Memory B cell (primary cell): Measurements from ENCODE around the gene GPD1L.

Source experiments
- ATAC-seq: fragments of 150-1000 bp; cut with Tn5 transposase; 2 replicates; pipeline ENCODE4 v1.10.0; 2021; ENCODE audit warnings: low read depth, mild to moderate bottlenecking, moderate library complexity
- DNase-seq, 2 donors: peaks; one replicate each; pipeline ENCODE4 v3.0.0; 2022; ENCODE audit warnings: low spot score in 2 of 2
- H3K27ac Mint-ChIP-seq: one replicate; pipeline ENCODE4 v1.8.0; 2022; ENCODE audit warnings: mild to moderate bottlenecking, moderate library complexity, mixed read lengths
- H3K27me3 Mint-ChIP-seq: one replicate; pipeline ENCODE4 v1.8.0; 2022; ENCODE audit warnings: mixed read lengths
- H3K36me3 Mint-ChIP-seq: one replicate; pipeline ENCODE4 v1.8.0; 2022; ENCODE audit warnings: mild to moderate bottlenecking, mixed read lengths
- H3K4me1 Mint-ChIP-seq: one replicate; pipeline ENCODE4 v1.8.0; 2022; ENCODE audit warnings: mixed read lengths
- H3K4me3 Mint-ChIP-seq: one replicate; pipeline ENCODE4 v1.8.0; 2022; ENCODE audit warnings: mild to moderate bottlenecking, moderate library complexity, mixed read lengths
- H3K9me3 Mint-ChIP-seq: one replicate; pipeline ENCODE4 v1.8.0; 2022; ENCODE audit warnings: mixed read lengths

Gene GPD1L

GRCh38 chr3:32160706-32161214, 54.3 kb downstream of the GPD1L start:
- ATAC-seq (no peak), DNase-seq (no peak)
- no peak overlapping the region for H3K27ac Mint-ChIP-seq
- no peak overlapping the region for H3K4me3 Mint-ChIP-seq
- no peaks in the 10 kb centered on the region for H3K9me3 Mint-ChIP-seq
- H3K36me3 Mint-ChIP-seq, result peaks cover 13% of the 10 kb centered on the region
- H3K4me1 Mint-ChIP-seq, result no peaks in the 10 kb centered on the region
- no peaks in the 10 kb centered on the region for H3K27me3 Mint-ChIP-seq

- no peak overlapping the region for H3K27ac Mint-ChIP-seq
- no peak for ATAC-seq
- no peaks in the 10 kb centered on the region for H3K27me3 Mint-ChIP-seq
- no peak for DNase-seq
- no peaks in the 10 kb centered on the region for H3K4me1 Mint-ChIP-seq
- peaks cover 22% of the 10 kb centered on the region for H3K36me3 Mint-ChIP-seq
- no peaks in the 10 kb centered on the region for H3K9me3 Mint-ChIP-seq
- no peak overlapping the region for H3K4me3 Mint-ChIP-seq
Observed at GRCh38 chr3:32165442-32165841, 59.0 kb downstream of the GPD1L start.

DNA sequence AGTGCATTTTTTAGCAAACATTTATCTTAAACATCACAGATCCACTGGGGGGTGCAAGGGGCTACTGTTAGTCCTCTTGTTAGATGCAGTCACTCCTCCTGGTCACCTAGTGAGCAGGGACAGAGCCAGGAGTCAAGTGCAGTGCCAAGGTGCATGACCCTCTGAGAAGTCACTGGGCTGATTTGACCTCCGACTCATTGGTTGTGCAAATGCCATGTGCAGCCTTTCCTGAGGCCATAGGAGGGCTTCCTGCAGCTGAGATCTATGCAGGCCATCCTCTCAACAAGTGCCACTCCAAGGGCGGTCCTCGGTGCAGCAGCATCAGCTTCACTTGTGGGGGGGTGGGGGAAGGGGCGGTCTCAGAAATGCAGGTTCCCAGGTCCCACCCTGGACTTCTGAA, 60.2 kb downstream of the GPD1L start:
- Mint-ChIP-seq H3K9me3 (peaks cover 3% of the 10 kb centered on the region), H3K4me3 (no peak overlapping the region), H3K4me1 (no peaks in the 10 kb centered on the region), H3K27me3 (no peaks in the 10 kb centered on the region), H3K27ac (no peak overlapping the region), H3K36me3 (peaks cover 22% of the 10 kb centered on the region)
- ATAC-seq (no peak), DNase-seq (no peak)

DNA sequence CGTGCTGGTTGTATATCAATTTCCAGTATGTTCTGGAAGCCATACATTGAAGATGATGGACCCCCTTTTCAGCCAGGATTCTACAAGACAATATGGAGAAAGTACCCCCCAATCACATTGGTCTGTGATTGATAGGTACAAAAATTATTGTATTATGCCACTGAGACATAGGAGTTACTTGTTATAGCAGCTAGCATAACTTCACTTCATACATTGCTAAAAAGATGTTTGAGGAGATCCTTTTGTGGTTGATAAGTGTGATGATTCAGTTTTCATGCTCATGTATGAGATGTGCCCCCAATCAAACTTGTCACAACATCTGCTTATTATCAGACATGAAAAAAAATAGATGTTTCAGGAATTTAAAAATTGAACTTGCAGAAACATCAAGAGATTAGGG, 66.0 kb downstream of the GPD1L start:
- Mint-ChIP-seq H3K27me3 (peaks cover 4% of the 10 kb centered on the region), H3K36me3 (peaks cover 18% of the 10 kb centered on the region), H3K27ac (no peak overlapping the region), H3K4me3 (no peak overlapping the region), H3K9me3 (peaks cover 7% of the 10 kb centered on the region), H3K4me1 (peaks cover 4% of the 10 kb centered on the region)
- ATAC-seq (no peak), DNase-seq (no peak)

DNA sequence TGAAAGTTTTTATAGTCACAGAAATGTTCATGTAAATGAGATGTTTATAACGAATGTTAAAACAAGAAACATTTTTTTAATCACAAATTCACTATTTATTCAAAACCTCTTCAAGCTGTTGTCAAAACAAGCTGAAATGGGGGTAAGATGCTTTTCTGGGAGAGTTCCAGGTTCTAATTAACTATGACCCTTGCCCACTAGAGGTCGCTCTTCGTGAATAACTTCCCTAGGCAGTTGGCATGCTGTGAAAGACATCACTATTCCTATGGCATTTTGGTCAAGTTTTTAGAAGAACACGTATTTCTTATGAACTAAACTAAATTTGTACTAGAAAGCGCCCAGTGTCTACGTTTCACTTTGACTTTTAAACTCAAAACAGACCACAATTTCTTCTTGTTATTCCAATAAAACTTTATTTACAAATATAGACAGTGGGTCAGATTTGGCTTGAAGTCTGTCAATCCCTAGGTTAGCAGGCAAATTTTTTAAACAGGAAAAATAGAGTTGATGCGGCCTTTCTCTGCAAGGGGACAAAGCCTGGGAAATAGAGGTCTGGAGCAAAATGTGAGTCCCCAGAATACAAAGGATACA, 69.3 kb downstream of the GPD1L start:
- no peak overlapping the region for H3K27ac Mint-ChIP-seq
- peaks cover 9% of the 10 kb centered on the region for H3K4me1 Mint-ChIP-seq
- ATAC-seq (peak; percentile 58), DNase-seq (peak; percentile 44 to 50)
- peaks cover 7% of the 10 kb centered on the region for H3K9me3 Mint-ChIP-seq
- peaks cover 5% of the 10 kb centered on the region for H3K27me3 Mint-ChIP-seq
- H3K36me3 Mint-ChIP-seq, result peaks cover 9% of the 10 kb centered on the region
- no peak overlapping the region for H3K4me3 Mint-ChIP-seq

DNA sequence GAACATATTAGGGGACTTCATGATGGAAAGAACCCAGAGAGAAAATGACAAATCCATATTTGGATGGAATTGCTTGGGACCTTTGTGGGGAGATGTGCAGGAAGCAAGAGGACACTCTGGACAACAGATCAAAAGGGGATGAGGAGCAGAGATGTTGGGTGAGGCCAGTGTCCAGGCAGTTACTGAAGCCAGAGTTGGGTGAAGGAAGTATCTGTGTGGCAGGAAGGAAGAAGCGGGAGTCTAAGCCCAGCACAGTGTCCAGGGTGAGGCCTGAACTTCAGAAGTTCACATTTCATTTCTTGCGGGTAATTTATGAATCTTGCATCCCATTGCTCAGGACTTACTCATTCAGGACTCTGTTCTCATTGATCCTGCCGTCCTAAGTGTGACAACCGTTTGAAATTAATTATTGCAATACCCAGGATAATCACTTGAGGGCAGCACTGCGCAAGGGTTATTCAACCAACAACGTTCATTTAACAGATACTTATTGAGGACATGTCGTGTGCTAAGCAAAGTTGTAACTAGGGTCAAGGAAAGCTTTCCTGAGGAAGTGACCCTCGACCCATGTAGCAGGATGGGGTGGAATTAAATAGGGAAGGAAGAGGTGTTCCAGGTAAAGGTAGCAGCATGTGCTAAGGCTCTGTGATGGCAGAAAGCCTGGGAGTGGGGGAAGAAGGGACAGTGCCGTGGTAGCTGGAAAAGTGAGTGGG, 70.7 kb downstream of the GPD1L start:
- Mint-ChIP-seq H3K27ac (no peak overlapping the region), H3K4me3 (peak overlapping the region; percentile 32), H3K36me3 (peaks cover 4% of the 10 kb centered on the region), H3K4me1 (peaks cover 11% of the 10 kb centered on the region), H3K27me3 (peaks cover 5% of the 10 kb centered on the region), H3K9me3 (peaks cover 2% of the 10 kb centered on the region)
- DNase-seq (peak; percentile 64 to 71), ATAC-seq (peak; percentile 54)

DNA sequence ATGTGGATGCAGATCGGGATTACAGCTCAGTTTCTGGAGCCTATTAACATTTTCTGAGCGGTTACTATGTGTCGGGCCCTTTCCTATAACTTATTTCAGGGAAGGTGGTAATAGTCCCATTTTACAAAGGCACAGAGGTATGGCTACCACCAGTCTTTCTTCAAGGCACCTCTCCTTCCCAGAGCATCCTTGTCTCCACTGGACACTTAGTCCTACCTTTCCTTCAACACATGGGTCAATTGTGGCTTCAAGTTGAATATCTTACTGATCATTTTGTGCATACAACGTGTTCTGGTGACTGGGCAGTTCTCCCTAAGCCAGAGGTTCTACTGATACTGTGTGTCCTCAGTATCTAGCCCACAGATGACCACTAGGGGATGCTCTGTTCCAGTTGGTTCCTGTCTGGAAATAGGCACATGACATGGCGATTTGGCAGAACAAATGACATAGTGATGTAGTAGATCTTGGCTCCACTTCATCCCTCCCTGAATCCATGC, 71.3 kb downstream of the GPD1L start:
- peak; percentile 19 to 30 for DNase-seq
- H3K36me3 Mint-ChIP-seq, result peaks cover 2% of the 10 kb centered on the region
- ATAC-seq, result peak; percentile 66
- H3K27me3 Mint-ChIP-seq, result peaks cover 5% of the 10 kb centered on the region
- no peak overlapping the region for H3K27ac Mint-ChIP-seq
- H3K9me3 Mint-ChIP-seq, result no peaks in the 10 kb centered on the region
- no peak overlapping the region for H3K4me3 Mint-ChIP-seq
- peaks cover 11% of the 10 kb centered on the region for H3K4me1 Mint-ChIP-seq

DNA sequence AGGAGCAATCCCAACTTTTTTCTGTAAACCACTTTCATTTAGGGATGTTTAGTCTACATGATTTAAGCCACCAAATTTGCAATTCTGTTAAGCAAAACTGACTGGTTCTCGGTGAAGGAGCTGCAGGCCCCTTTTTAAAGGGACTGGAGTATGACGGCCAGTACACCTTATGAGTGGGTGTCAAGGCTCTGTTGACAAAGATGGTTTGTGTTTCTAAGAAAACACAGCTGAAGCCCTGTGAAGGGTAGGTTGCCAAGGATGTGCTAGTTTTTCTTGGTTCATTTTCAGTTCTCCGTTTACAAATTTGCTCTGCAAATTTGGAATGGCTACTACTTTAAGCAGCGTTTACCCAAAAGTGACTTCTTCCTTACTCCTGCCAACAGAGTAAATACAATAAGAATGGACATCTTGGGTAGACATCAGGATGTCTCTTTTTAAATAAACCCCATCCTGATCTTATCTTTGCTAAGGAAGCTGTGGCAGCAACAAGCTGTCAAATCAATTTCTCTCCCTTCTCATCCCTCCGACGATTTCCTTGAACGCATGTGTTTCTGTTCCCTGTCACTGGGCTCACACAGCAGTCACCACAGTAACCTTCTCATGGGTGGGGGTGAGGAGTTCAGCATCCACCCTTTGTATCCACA, 73.8 kb downstream of the GPD1L start:
- Mint-ChIP-seq H3K27me3 (peaks cover 5% of the 10 kb centered on the region), H3K27ac (no peak overlapping the region), H3K4me3 (no peak overlapping the region), H3K36me3 (no peaks in the 10 kb centered on the region), H3K9me3 (no peaks in the 10 kb centered on the region), H3K4me1 (peaks cover 11% of the 10 kb centered on the region)
- no peak for ATAC-seq
- DNase-seq, result no peak

DNA sequence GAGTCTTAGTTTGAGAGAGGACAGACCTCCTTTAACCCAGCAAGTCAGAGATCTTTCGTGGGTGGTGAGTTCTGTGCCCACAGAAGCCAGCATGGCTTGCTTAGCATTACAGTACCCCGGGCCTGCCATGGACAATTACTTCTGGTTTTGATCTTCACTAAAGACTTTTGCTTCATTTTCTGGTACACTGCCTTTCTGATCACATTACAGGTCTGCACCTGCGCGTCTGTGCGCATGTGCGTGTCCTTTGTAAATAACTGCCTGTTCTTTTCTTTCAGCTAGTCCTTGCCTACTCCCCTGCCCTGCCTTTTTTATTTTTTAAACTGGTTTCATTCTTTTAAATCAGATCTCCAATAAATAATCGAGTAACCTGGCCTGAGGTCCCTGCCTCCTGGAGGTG, 74.9 kb downstream of the GPD1L start:
- Mint-ChIP-seq H3K4me3 (no peak overlapping the region), H3K9me3 (no peaks in the 10 kb centered on the region), H3K36me3 (no peaks in the 10 kb centered on the region), H3K27me3 (peaks cover 5% of the 10 kb centered on the region), H3K27ac (no peak overlapping the region), H3K4me1 (peaks cover 11% of the 10 kb centered on the region)
- ATAC-seq (no peak), DNase-seq (no peak)

- DNase-seq (no peak), ATAC-seq (no peak)
- Mint-ChIP-seq H3K4me3 (no peak overlapping the region), H3K4me1 (peaks cover 10% of the 10 kb centered on the region), H3K36me3 (no peaks in the 10 kb centered on the region), H3K27ac (no peak overlapping the region), H3K27me3 (peaks cover 5% of the 10 kb centered on the region), H3K9me3 (no peaks in the 10 kb centered on the region)
Observed at GRCh38 chr3:32181796-32182195, 75.4 kb downstream of the GPD1L start.

DNA sequence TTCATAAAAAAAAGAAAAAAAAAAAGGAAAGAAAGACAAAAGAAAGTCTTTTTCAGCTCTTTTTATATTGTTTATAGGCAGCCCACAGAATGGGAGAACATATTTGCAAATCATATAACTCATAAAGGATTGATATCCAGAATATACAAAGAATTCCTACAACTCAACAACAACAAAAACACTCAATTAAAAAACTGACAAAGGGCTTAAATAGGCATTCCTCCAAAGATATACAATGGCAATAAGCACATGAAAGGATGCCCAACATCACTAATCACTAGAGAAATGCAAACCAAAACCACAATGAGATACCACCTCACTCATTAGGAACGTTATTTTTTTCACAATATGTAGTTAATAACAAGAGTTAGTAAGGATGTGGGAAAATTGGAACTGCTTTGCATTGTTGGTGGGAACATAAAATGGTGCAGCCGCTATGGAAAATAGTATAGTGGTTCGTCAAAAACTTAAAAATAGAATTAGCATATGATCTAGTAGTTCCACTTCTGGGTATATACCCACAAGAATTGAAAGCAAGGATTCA, 77.8 kb downstream of the GPD1L start:
- Mint-ChIP-seq H3K27me3 (peaks cover 4% of the 10 kb centered on the region), H3K4me3 (no peak overlapping the region), H3K4me1 (peaks cover 2% of the 10 kb centered on the region), H3K36me3 (no peaks in the 10 kb centered on the region), H3K27ac (no peak overlapping the region), H3K9me3 (no peaks in the 10 kb centered on the region)
- DNase-seq (no peak), ATAC-seq (no peak)

GRCh38 chr3:32186097-32186496, 79.7 kb downstream of the GPD1L start:
- H3K9me3 Mint-ChIP-seq, result no peaks in the 10 kb centered on the region
- no peak overlapping the region for H3K27ac Mint-ChIP-seq
- H3K4me1 Mint-ChIP-seq, result peaks cover 2% of the 10 kb centered on the region
- no peaks in the 10 kb centered on the region for H3K36me3 Mint-ChIP-seq
- no peak for ATAC-seq
- no peak for DNase-seq
- no peak overlapping the region for H3K4me3 Mint-ChIP-seq
- H3K27me3 Mint-ChIP-seq, result peaks cover 6% of the 10 kb centered on the region

- Mint-ChIP-seq H3K4me3 (no peak overlapping the region), H3K27me3 (peaks cover 10% of the 10 kb centered on the region), H3K36me3 (no peaks in the 10 kb centered on the region), H3K27ac (no peak overlapping the region), H3K4me1 (peaks cover under 1% of the 10 kb centered on the region), H3K9me3 (no peaks in the 10 kb centered on the region)
- ATAC-seq (no peak), DNase-seq (no peak)
Observed at GRCh38 chr3:32186876-32187275, 80.5 kb downstream of the GPD1L start.

- ATAC-seq, result no peak
- Mint-ChIP-seq H3K36me3 (no peaks in the 10 kb centered on the region), H3K27me3 (peaks cover 13% of the 10 kb centered on the region), H3K4me1 (no peaks in the 10 kb centered on the region), H3K4me3 (no peak overlapping the region), H3K9me3 (no peaks in the 10 kb centered on the region), H3K27ac (no peak overlapping the region)
- DNase-seq, result no peak
Observed at GRCh38 chr3:32189693-32190092, 83.3 kb downstream of the GPD1L start.
